ENCODE measurements around the gene TMA7B.

Gene TMA7B

GRCh38 chr22:39995393-39996252 lies 35.4 kb downstream of the TMA7B start:
- no peak for TF ChIP-seq CTCF (conservative IDR thresholded peaks at IDR 0.05; ENCODE audit: low read depth, low read length)
- H3K4me3 ChIP-seq (ENCODE audit: low read length), result no peak overlapping the region

DNA sequence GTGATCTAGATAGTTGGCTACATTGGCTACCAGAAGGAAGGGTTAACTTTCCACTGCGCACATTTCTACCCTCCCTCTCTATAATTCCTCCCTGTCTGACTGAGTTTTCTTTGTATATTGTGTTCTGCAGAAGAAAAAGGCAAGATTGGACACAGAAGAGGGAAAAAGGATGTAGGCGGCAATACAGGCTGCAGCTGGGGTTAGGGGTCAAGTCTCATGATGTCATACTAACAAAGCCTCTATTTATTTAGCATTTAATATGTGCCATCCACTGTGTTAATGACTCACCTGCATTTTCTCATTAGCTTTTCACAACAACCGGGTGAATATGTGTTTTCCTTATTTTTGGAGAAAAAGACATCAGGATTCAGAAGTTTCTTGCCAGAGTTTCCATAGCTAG lies 36.5 kb downstream of the TMA7B start:
- DNase-seq (ENCODE audit: low read depth), result no peak
- TF ChIP-seq CTCF (conservative IDR thresholded peaks at IDR 0.05; ENCODE audit: low read depth, low read length), result no peak
- no peak overlapping the region for H3K4me3 ChIP-seq (ENCODE audit: low read length)

More at GRCh38 chr22:39995393-39996252, 35.4 kb downstream of the TMA7B start:
- no peak for DNase-seq (ENCODE audit: low read depth)

GRCh38 chr22:39997421-39997820 lies 37.2 kb downstream of the TMA7B start:
- no peak for TF ChIP-seq CTCF (conservative IDR thresholded peaks at IDR 0.05; ENCODE audit: low read depth, low read length)
- no peak overlapping the region for H3K4me3 ChIP-seq (ENCODE audit: low read length)
- DNase-seq (ENCODE audit: low read depth), result no peak

DNA sequence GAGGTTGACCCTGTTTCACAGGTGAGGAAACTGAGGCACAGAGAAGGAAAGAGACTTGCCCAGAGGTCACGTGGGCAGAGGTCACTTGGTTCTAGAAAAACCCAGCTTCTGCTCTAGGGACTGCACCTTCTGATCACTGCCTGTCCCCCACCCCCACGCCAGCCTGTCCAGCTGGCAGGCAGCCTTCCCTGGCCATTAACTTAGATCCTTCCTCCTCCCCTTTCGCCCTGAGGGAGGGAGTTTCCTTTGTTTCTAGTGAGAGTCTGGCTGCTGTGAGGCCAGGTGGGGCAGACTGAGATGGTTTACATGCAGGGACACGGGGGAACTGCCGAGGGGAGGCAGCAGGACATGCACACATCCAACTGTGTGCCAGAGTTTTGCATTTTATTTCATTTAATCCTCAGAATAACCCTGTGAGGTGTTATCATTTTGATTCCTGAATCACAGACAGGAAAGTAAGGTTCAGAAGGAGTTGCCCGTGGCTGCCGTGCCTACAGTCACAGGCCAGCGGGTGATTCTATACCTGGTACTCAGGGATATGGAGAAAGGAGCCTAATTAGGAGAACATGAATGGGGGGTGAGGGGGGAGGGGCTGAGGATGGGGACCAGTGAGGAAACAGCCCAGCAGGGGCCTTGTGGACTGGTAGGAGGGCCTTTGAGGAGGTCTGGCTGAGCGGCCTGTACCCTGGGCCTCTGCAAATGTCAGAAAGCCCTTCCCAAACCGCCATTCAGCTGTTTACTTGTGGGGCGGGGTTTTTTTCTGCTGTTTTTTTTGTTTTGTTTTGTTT lies 37.9 kb downstream of the TMA7B start:
- no peak for TF ChIP-seq CTCF (conservative IDR thresholded peaks at IDR 0.05; ENCODE audit: low read depth, low read length)
- no peak overlapping the region for H3K4me3 ChIP-seq (ENCODE audit: low read length)
- DNase-seq (ENCODE audit: low read depth), result no peak

GRCh38 chr22:39999144-39999757 lies 39.1 kb downstream of the TMA7B start:
- no peak for DNase-seq (ENCODE audit: low read depth)
- H3K4me3 ChIP-seq (ENCODE audit: low read length), result no peak overlapping the region
- TF ChIP-seq CTCF (conservative IDR thresholded peaks at IDR 0.05; ENCODE audit: low read depth, low read length), result no peak

DNA sequence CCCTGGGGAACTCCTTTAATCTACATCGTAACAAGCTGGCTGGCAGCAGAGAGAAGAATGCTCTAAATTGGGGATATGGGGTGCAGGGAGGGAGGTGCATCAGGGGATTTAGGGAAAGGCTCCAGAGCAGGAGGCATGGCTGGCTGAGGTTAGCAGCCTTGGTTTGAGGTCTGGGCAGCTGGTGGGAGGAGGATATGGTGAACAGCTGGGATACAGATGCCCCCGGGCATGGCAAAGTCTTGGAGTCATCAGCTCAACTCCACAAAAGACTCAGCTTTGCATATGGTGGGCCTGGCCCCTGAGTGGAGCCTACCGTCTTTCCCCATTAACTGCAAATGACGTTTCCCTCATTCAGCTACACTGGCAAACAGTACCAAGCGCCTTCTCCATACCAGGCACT lies 40.0 kb downstream of the TMA7B start:
- TF ChIP-seq CTCF (conservative IDR thresholded peaks at IDR 0.05; ENCODE audit: low read depth, low read length), result no peak
- no peak for DNase-seq (ENCODE audit: low read depth)
- no peak overlapping the region for H3K4me3 ChIP-seq (ENCODE audit: low read length)

Measured in retinal pigment epithelial cell (primary cell).